Measurements from ENCODE around the gene MAN1A1.

DNA sequence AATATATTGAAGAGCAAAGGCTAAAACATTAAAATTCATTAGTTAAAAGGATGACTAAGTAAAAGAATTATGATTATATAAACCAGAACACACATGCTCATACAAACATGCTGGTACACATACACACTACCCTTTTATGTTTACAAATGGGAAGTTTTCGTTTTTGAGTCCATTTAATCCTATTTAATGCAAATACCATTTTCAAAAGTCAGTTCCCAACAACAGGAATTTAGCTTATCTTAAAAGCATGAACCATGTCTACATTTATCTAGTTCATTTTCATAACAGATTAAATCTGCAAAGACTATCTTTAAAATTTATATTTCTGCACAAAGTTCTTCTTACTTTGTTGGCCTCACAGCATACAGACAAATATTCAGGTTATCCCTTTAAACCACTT is 42.5 kb downstream of the MAN1A1 start:
- TF ChIP-seq, protein P1, sequence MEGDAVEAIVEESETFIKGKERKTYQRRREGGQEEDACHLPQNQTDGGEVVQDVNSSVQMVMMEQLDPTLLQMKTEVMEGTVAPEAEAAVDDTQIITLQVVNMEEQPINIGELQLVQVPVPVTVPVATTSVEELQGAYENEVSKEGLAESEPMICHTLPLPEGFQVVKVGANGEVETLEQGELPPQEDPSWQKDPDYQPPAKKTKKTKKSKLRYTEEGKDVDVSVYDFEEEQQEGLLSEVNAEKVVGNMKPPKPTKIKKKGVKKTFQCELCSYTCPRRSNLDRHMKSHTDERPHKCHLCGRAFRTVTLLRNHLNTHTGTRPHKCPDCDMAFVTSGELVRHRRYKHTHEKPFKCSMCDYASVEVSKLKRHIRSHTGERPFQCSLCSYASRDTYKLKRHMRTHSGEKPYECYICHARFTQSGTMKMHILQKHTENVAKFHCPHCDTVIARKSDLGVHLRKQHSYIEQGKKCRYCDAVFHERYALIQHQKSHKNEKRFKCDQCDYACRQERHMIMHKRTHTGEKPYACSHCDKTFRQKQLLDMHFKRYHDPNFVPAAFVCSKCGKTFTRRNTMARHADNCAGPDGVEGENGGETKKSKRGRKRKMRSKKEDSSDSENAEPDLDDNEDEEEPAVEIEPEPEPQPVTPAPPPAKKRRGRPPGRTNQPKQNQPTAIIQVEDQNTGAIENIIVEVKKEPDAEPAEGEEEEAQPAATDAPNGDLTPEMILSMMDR (IDR thresholded peaks at IDR 0.05; ENCODE audit: poor library complexity, severe bottlenecking): no peak
- no peak for TF ChIP-seq POLR2AphosphoS5 (IDR thresholded peaks at IDR 0.05)
- TF ChIP-seq RAD21 (conservative IDR thresholded peaks at IDR 0.05): no peak

Data from neural cell (in vitro differentiated cells).